HepG2 (cell line): ENCODE measurements around the gene MTHFR. TPM values are rescaled to one million over a fixed set of nuclear protein-coding genes. Genes with fewer than 3 reads are reported as not detected.

Experiments used
- ARID4A ChIP-seq: sonication (generic); formaldehyde crosslinking; IDR thresholded peaks from 2 replicates; pipeline ENCODE4 v1.5.0; 2020; ENCODE audit warnings: mild to moderate bottlenecking, missing genetic modification reagents, borderline replicate concordance
- CC2D1A ChIP-seq: sonication (generic); formaldehyde crosslinking; IDR thresholded peaks from 2 replicates; pipeline ENCODE4 v1.8.1; 2023; ENCODE audit warnings: mild to moderate bottlenecking, missing genetic modification reagents
- FOXC1 ChIP-seq: sonication (generic); formaldehyde crosslinking; IDR thresholded peaks from 2 replicates; pipeline ENCODE4 v1.8.0; 2022; ENCODE audit warnings: mild to moderate bottlenecking, missing genetic modification reagents, borderline replicate concordance
- GTF3A ChIP-seq: sonication (generic); formaldehyde crosslinking; conservative IDR thresholded peaks from 2 replicates; pipeline ENCODE4 v1.4.0; 2020; ENCODE audit warnings: mild to moderate bottlenecking, missing genetic modification reagents
- HIVEP1 ChIP-seq: sonication (generic); formaldehyde crosslinking; IDR thresholded peaks from 2 replicates; pipeline ENCODE4 v1.4.0; 2020; ENCODE audit warnings: mild to moderate bottlenecking, missing genetic modification reagents
- HOXA5 ChIP-seq: sonication (generic); formaldehyde crosslinking; IDR thresholded peaks from 2 replicates; pipeline ENCODE4 v1.4.0; 2020; ENCODE audit warnings: missing genetic modification reagents
- KDM5B ChIP-seq: sonication (generic); formaldehyde crosslinking; IDR thresholded peaks from 2 replicates; pipeline ENCODE4 v1.4.0; 2020; ENCODE audit warnings: missing genetic modification reagents, mild to moderate bottlenecking, borderline replicate concordance
- MLLT10 ChIP-seq: sonication (generic); formaldehyde crosslinking; IDR thresholded peaks from 2 replicates; pipeline ENCODE4 v1.4.0; 2020; ENCODE audit warnings: missing genetic modification reagents
- NFIC ChIP-seq: IDR thresholded peaks from 2 replicates; pipeline ENCODE4 v1.6.1; 2012; ENCODE audit warnings: mild to moderate bottlenecking, low read length, inconsistent platforms
- RBM22 ChIP-seq: fragments of 200-400 bp; formaldehyde crosslinking; optimal IDR thresholded peaks from 2 replicates; pipeline ENCODE3; 2017; ENCODE audit warnings: mild to moderate bottlenecking, low read length, moderate library complexity
- SPEN ChIP-seq: sonication (generic); formaldehyde crosslinking; IDR thresholded peaks from 2 replicates; pipeline ENCODE4 v1.5.1; 2020; ENCODE audit warnings: low read depth, mild to moderate bottlenecking, missing genetic modification reagents
- ZNF430 ChIP-seq: sonication (generic); formaldehyde crosslinking; IDR thresholded peaks from 2 replicates; pipeline ENCODE4 v1.9.0; 2021; ENCODE audit warnings: mild to moderate bottlenecking, missing genetic modification reagents
- ZNF503 ChIP-seq: sonication (generic); formaldehyde crosslinking; IDR thresholded peaks from 2 replicates; pipeline ENCODE4 v1.4.0; 2020; ENCODE audit warnings: missing genetic modification reagents
- ZSCAN25 ChIP-seq: sonication (generic); formaldehyde crosslinking; IDR thresholded peaks from 2 replicates; pipeline ENCODE4 v1.8.0; 2022; ENCODE audit warnings: mild to moderate bottlenecking, missing genetic modification reagents
- polyA plus RNA-seq, 8 experiments: library from polyadenylated mRNA; depleted of rRNA in 3 of 8; stranded (reverse) in 7 of 8; unstranded in 1 of 8; fragments of >200 nt; fragmentation: Illumina TruSeq in 4 of 8; extraction: Trizol in 4 of 8; gene quantifications; 2 replicates each; pipeline versions ENCODE4 v1.2.1 to v1.2.3, GENCODE V29; 2011 to 2016; ENCODE audit warnings: low read depth in 4 of 8, missing spikeins in 1 of 8, mixed read lengths in 1 of 8; ENCODE audit not compliant: insufficient read depth in 1 of 8
- total RNA-seq, 5 experiments: library from RNA; depleted of rRNA; stranded (reverse); fragments of >200 nt; fragmentation: Illumina TruSeq; extraction: Trizol; gene quantifications; 2 replicates each; pipeline ENCODE4 v1.2.3, GENCODE V29; 2016; ENCODE audit warnings: low read depth in 1 of 5
- TF ChIP-seq, protein P1 (sequence below): sonication (generic); formaldehyde crosslinking; IDR thresholded peaks from 2 replicates; pipeline ENCODE4 v1.8.0; 2022; ENCODE audit warnings: missing genetic modification reagents, mild to moderate bottlenecking, borderline replicate concordance
- TF ChIP-seq, protein P2 (sequence below): sonication (generic); formaldehyde crosslinking; IDR thresholded peaks from 2 replicates; pipeline ENCODE4 v1.5.1; 2020; ENCODE audit warnings: mild to moderate bottlenecking, missing genetic modification reagents
- TF ChIP-seq, protein P3 (sequence below): IDR thresholded peaks from 2 replicates; pipeline ENCODE4 v1.6.1; 2016; ENCODE audit warnings: missing compliant biosample characterization, missing genetic modification reagents, borderline replicate concordance

MTHFR gene
- total and polyA plus RNA-seq, 2 of the 13 experiments (the other 11 are each of a cell fraction or from before 2014, with no cell fraction given), result 3.8 to 8.2 TPM

- no peak for TF ChIP-seq KDM5B (CRISPR knock-in tag)
- no peak for TF ChIP-seq NFIC
- TF ChIP-seq CC2D1A (CRISPR knock-in tag), result no peak
- no peak for TF ChIP-seq MLLT10
- TF ChIP-seq ZSCAN25 (CRISPR knock-in tag), result no peak
- TF ChIP-seq HOXA5 (CRISPR knock-in tag), result no peak
- no peak; the same call in 1 of the 2 replicates for TF ChIP-seq ARID4A (CRISPR knock-in tag)
- TF ChIP-seq ZNF503 (CRISPR knock-in tag), result no peak
- TF ChIP-seq, protein P1, sequence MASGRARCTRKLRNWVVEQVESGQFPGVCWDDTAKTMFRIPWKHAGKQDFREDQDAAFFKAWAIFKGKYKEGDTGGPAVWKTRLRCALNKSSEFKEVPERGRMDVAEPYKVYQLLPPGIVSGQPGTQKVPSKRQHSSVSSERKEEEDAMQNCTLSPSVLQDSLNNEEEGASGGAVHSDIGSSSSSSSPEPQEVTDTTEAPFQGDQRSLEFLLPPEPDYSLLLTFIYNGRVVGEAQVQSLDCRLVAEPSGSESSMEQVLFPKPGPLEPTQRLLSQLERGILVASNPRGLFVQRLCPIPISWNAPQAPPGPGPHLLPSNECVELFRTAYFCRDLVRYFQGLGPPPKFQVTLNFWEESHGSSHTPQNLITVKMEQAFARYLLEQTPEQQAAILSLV, result 0 out of 2 replicates have a peak, but pooled peaks have one; percentile 9
- no peak for TF ChIP-seq GTF3A (CRISPR knock-in tag)
- TF ChIP-seq ZNF430 (CRISPR knock-in tag), result no peak
- no peak for TF ChIP-seq RBM22
- TF ChIP-seq FOXC1 (CRISPR knock-in tag), result no peak
- TF ChIP-seq, protein P2, sequence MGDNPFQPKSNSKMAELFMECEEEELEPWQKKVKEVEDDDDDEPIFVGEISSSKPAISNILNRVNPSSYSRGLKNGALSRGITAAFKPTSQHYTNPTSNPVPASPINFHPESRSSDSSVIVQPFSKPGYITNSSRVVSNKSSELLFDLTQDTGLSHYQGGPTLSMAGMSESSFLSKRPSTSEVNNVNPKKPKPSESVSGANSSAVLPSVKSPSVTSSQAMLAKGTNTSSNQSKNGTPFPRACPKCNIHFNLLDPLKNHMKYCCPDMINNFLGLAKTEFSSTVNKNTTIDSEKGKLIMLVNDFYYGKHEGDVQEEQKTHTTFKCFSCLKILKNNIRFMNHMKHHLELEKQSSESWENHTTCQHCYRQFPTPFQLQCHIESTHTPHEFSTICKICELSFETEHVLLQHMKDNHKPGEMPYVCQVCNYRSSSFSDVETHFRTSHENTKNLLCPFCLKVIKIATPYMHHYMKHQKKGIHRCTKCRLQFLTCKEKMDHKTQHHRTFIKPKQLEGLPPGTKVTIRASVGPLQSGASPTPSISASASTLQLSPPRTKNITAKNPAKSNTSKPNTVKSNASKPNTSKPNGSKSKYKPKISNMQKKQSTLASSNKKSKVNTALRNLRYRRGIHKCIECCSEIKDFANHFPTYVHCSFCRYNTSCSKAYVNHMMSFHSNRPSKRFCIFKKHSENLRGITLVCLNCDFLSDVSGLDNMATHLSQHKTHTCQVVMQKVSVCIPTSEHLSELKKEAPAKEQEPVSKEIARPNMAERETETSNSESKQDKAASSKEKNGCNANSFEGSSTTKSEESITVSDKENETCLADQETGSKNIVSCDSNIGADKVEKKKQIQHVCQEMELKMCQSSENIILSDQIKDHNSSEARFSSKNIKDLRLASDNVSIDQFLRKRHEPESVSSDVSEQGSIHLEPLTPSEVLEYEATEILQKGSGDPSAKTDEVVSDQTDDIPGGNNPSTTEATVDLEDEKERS (CRISPR knock-in tag), result 0 out of 2 replicates have a peak, but pooled peaks have one; percentile 2
- TF ChIP-seq SPEN (CRISPR knock-in tag), result 0 out of 2 replicates have a peak, but pooled peaks have one; percentile 10
- TF ChIP-seq, protein P3, sequence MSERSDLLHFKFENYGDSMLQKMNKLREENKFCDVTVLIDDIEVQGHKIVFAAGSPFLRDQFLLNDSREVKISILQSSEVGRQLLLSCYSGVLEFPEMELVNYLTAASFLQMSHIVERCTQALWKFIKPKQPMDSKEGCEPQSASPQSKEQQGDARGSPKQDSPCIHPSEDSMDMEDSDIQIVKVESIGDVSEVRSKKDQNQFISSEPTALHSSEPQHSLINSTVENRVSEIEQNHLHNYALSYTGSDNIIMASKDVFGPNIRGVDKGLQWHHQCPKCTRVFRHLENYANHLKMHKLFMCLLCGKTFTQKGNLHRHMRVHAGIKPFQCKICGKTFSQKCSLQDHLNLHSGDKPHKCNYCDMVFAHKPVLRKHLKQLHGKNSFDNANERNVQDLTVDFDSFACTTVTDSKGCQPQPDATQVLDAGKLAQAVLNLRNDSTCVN, result no peak
- TF ChIP-seq HIVEP1 (CRISPR knock-in tag), result no peak
These were observed 920 bp downstream of the MTHFR start (continued) for GRCh38 chr1:11804666-11805421.
